GM18511 (cell line): ENCODE measurements around the gene SNX7.

ENCODE experiments used
- ATAC-seq: cut with Tn5 transposase; IDR thresholded peaks from one replicate; pipeline ENCODE4 v1.9.1; 2021; ENCODE audit warnings: mild to moderate bottlenecking, moderate library complexity; ENCODE audit not compliant: unreplicated experiment

SNX7 gene, protein sequence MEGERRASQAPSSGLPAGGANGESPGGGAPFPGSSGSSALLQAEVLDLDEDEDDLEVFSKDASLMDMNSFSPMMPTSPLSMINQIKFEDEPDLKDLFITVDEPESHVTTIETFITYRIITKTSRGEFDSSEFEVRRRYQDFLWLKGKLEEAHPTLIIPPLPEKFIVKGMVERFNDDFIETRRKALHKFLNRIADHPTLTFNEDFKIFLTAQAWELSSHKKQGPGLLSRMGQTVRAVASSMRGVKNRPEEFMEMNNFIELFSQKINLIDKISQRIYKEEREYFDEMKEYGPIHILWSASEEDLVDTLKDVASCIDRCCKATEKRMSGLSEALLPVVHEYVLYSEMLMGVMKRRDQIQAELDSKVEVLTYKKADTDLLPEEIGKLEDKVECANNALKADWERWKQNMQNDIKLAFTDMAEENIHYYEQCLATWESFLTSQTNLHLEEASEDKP

DNA sequence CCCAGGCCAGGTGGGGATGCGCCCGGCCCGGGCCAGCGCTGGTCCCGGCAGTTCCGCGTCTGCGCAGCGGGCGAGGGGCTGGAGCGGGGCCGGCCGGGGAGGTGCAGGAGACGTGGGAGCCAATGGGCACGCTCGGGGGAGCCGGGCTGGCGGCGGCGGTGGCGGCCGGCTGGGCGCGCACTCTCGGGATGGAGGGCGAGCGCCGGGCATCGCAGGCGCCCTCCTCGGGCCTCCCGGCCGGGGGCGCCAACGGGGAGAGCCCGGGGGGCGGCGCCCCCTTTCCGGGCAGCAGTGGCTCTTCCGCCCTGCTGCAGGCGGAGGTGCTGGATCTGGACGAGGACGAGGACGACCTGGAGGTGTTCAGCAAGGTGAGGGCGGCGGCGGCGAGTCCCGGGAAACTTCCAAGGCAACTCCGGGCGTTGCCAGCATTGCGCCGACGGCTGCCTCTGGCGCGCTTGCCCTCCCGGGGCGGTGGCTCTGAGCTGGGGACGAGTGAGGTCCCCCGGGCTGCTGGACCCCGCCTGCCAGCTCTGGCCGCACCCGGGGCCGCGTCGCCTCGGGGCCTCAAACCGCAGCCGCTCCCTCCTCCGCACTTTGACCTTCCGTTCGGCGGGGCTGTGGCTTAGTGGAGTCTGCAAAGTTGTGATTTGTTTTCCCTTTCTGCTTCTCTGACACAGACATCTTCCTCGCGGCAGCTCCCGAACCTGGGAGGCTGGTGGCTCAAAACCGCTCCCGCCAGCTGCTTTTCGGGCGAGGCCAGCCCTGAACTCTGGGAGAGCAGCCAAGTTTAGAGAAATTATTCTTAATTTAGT, at the start of gene SNX7:
TSS of gene SNX7 (plus strand) at position 178 of the 812 bp plus-strand sequence. CDS start at position 189, 11 bp downstream.
- peak; percentile 72 for ATAC-seq

DNA sequence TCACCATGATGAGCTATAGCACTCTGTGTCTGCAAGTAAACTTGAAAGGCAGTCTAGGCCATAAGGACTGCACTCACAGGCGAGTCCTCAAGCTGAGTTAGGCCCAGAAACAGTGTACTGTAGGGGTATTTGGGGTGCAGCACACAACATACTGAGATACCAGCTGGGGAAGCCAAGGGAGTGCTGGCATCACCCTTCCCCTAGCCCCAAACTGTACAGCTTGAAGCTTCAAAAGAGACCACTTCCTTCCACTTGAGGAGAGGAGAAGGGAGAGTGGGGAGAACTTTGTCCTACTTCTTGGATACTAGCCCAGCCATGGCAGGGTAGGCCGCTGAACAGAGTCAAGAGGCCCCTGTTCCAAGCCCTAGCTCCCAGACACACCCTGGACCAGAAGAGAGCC, 24.2 kb upstream of the SNX7 start:
- no peak for ATAC-seq

DNA sequence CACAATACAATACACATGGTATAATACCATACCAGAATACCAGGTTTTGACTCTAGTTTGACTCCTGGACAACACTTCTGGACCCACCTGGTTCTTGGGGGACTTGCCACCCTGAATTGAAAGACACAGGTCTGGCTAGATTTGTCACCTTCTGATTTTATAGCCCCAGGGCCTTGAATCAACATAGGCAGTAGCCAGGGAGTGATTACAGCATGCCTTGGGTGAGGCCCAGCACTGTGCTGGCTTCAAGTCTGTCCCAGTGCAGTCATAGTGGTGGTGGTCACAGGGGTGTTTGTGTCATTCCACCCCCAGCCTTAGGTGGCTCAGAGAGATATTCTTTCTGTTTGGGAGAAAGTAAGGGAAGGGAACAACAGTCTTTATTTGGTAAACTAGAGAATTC, 23.3 kb upstream of the SNX7 start:
- ATAC-seq: no peak

DNA sequence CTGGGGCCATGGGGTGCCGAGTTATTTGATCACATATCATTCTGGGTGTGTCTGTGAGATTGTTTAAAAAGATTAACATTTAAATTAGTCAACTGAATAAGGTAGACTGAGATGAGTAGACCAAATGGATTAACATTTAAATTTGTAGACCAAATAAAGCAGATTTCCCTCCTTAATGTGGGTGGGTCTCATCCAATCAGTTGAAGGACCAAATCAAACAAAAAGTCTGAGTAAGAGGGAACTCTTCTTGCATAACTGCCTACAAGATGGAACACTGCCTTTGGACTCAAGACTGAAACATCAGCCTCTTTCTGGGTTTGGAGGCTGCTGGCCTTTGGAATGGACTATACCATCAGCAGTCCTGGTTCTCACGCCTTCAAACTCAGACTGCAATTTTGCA, 17.0 kb upstream of the SNX7 start:
- ATAC-seq: no peak

DNA sequence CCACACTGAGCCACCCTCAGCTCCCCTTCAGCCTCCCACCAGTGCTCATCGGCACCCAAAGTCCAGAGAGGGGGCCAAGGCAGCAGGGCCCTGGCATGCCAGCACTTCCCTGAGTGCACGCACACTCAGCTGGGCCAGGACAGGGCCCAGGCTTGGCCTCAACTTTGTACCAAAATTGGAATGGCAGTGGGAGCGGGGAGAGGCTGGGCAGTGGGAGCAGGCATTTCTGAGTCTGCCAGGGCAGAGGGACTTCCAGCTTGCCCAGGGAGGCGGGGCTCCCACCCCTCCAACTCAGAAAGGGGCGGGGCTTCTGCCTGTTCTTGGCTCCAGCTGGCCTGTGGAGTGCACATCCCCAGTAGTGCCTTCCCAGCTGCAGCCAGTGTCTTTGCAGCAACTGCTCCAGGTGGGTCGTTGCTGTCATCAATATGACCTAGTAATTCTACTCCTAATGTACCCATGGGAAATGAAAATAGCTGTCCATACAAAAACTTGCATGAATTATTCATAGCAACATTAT, 10.3 kb upstream of the SNX7 start:
- ATAC-seq: no peak

DNA sequence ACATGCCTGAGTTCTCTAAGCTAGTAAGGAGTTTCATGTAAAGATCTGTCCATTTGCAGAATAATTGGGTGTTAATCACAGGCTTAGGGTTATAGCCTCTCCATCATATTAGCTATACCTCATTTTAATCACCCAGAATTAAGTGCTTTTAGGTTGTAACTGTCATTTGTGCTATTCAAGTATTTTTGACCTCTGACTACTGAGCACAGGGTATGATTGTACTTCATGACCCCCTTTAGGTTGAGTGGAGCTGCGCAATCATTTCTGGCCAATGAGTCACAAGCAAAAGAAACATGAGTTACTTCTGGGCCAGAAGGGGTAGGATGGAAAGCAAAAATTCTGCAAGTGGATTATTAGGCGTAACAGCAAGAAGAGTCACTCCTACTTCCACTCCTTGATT, 8.4 kb upstream of the SNX7 start:
- no peak for ATAC-seq

DNA sequence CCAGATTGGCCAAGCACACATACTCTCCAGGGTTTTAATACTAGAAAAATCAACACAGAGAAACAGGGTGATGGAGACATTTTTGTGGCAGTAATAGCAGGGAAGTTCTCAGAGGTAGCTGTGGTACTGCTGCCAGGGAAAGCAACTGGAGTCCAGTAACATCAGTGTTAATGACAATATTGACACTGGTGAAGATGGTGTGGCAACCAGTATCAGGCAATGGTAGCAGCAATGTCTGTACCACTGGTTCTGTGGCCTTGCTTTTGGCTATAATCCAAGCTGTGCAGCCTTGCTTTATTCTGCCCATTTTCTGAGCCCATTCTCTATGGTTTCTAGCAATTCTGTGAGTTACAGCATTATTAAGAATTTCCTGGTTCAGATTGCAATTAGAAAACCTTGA, 1.6 kb upstream of the SNX7 start:
- ATAC-seq: no peak

DNA sequence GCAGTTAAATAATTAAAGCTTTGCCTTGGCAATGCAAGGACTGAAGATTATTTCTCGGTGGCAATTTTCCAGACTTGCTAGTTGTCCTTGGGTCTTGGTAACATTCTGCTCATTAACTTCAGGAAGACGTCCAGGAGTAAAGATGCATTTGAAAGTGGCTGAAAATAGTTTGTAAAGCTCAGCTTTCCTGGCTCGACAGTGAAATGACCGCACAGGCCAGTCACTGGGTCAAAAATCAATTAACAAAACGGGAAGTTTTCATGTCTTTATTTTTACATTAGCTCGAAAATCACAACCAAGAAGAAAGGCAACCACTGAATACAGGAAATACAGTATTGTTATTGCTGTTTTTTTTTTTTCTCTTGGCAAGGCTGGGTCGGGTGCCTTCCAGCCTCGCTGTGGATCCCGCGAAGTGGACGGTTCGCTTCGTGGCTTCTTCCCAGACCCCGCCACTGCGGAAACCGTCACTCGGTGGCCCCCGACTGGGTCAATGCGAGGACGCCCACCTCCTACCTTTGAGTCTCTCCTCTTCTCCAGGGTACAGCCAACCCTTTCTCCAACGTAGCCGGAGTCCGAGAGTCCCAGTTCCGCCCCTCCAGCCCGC, 479 bp upstream of the SNX7 start:
- peak; percentile 6 for ATAC-seq

DNA sequence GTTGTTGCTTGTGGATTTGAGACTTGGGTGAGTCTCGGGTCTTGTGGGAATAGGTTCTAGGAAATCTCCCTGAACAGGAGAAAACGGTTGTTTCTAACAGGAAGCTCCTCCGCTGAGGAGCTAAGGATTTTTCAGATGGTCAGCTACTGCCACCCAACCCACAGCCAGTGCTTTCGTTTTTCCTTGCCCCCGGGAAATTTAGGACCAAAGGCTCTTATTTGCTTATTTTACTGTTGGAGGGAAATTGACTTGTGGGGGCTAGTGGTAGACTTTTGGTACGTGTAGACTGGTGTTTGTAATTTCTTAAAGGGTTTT, 792 bp downstream of the SNX7 start:
- no peak for ATAC-seq

DNA sequence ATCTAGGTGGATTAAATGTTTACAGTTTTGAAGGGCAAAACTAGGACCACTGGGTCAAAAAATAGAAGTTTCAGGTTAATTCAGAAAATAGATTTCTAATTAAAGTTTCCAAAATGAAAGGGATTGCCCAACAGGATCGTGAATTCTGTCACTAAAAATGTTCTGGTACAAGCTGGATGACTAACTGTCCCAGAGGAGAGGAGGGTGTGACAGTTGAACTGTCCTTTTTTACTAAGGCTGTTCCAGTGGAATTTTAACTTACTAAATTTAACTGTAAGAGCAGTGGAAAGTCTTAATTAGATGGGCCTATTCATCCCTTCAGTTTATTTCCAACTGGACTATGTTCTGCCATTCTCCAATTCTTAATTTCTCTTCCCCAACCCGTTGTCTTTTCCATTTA, 7.2 kb downstream of the SNX7 start:
- no peak for ATAC-seq

DNA sequence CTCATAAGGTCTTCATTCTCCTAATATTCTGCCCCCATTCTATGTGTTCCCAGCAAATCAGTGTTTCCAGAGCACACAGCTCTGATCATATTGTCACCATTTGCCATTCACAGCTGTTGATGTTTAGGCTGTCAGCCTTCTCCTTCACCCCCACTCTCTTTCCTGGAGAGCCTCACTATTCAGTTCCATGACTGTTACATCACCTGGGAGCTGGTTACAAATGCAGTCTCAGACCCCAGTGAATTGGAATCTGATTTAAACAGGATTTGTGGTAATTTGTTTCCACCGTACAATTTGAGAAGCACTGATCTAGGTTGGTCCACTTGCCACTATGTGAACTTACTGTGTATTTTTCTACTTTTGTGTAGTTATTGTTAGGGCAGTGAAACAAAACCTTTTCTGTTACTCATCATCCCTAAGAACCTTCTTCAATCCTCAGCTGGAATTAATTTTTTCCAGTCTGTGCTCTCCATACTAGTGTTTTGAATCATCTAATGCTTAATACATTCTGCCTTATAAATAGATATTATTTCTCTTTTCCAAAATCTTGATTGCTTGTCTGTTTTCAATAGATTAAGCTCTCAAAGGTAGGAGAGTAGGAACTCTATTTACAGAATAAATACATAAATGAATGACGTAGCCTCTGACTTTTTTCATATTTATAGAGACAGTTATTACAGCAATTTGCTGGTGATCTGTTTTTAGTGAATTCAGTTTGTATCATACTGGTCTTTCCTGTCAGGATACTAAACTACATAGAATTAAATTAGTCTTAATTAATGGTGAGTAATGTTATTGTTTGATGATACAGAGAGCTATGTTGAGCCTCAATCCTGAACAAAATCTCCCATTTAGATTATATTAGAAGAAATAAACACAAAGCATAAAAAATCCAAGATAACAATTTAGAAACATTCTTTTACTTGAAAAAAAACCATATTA, 8.1 kb downstream of the SNX7 start:
- ATAC-seq: no peak

DNA sequence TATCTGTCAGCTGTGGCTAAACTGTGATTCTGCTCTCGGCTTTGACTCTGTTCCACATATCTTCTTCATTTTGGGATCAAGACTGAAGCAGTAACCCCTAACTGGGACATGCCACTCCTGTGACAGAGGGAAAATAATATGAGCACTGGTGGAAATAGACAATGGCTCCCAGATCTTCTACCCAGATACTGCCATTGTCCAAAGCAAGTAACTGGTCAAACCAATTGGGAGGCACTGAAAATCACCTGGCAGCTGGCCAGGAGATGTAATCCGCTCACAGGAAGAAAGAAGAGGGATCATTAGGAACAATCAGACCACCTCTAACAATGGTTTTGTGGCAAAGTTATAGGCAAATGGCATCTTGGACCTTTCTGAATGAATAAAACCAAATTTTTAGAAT, 10.7 kb downstream of the SNX7 start:
- no peak for ATAC-seq

DNA sequence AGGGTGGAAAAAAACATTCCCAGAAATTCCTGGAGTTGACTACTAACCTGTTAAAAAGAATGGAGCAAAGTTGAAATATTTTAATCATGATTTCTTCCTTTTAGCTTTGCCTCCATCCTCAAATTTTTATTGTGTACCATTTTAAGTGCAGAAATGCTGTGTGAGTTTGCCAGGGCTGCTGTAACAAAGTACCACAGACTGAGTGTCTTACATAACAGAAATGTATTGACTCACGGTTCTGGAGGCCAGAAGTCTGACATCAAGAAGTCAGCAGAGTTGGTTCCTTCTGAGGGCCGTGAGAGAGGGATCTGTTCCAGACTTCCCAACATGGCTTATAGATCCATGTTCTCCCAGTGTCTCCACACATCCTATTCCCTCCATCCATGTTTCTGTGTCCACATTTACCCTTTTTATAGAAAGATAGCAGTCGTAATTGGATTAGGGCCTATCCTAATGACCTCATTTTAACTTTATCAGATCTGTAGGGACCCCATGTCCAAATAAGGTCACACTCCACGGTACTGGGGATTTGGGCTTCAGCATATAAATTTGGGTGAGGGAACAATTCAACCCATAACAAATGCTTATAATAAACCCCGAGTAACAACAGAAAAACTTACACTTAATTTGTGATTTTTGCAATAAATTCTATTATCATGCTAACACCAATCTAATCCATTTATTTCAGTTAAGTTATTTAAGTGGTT, 12.7 kb downstream of the SNX7 start:
- ATAC-seq: no peak

DNA sequence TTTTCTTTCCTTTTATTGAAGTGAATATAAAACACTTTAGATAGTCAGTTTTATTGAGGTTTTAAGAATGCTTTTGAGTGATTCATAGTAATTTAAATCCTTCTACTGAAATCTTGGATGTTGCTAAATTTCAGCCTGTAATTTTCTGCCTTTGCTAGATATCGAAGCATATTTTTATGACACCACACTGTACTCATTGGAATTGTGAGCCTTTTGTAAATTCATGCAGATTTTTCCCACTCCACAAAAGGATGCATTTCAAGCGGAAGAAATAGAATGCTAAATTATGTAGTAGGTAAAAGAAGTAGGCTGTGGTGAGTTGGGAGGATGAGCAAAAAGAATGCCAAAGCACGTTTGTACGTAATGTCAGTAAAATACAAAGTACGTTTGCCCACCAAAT, 13.8 kb downstream of the SNX7 start:
- no peak for ATAC-seq

DNA sequence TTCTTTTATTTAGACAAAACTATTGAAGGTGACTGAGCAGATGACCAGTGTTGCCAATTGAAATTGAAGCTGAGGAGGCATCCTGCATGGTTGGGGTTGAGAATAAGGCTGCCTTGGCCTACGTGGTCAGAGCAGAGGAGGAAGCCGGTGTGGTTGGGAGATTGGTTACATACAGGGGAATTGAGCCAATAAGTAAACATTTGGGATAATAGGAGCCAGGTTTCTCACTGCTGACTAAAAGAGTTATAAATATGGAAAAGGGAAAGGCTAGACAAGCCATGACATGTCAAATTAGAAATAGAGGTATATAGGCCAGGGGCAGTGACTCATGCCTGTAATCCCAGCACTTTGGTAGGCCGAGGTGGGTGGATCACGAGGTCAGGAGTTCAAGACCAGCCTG, 15.8 kb downstream of the SNX7 start:
- ATAC-seq: no peak

DNA sequence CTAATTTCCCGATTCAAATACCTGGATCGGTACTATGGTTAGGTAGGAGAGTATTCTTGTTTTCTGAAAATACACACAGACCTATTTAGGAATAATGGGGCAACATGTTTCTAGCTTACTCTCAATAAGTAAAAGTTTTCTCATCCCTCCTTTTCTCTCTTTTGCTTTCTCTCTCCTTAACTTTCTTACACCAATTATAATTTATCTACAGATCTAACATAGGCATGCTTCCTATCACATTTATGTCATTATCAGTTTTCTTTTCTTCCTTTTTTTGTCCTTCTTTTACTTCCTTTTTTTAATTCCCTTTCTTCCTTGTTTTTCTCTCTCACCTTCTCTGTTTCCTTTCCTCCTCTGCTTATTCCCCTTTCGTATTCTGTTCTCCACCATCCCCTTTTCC, 20.3 kb downstream of the SNX7 start:
- no peak for ATAC-seq

DNA sequence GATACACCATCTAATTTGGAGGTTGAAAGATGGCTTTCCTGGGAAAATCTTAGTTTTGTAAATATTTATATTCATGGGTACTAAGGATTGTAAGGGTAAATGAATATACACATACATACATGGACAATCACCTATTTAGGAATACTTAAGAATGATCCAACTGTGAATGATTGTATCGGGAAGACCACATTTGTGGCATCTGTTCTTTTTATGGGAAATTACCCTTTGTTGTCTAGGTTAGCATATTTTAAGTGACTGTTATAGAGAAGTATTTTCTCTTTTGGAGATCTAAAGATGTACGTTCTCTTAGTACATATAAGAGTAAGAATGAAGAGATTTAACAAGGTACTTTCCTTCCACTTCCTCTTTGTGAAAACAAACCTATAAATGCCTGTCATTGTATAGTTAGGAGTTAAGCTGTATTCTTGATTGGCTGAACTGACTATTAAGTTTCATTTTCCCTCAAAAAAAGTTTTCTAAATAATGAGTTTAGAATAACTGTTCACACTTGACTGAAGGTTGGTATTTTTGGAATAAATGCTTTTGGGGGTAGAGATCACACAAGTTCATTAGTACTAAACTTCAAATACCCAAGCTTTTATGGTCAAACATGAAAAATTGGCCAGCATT, 26.7 kb downstream of the SNX7 start:
- ATAC-seq: peak; percentile 79

DNA sequence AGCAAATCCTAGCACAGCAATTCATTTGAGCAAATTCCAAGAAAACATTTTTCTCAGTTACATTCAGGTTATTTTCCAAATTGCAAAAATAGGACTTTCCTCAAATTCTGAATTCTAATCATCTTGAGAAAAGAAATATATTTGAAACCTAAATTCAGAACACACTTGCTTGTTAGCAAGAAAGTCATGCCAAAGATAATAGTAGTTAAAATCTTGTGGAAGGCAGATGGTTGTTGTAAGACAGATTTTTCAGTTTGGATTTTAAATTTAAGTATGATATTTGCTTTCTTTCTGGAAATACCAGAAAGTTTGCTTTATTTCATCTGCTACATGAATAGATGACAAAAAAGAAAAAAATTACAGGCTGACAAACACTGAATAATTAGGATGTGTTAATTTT, 29.1 kb downstream of the SNX7 start:
- ATAC-seq: no peak

DNA sequence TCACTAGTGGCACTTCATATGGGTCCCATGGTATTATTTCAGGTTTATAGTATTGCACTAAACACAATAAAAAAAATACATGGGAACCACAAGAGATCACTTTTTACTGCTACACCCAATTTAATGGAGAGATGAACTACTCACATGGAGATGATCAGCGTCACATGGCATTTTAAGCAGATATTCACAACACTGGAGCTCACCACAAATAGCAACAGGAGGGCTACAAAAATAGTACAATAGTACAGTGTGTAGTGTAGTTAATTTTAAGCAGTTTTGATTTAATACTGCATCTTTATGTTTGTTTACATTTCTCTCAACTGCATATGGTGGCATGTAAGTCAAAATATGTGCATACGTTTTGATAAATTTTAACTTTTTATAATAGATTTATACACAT, 31.0 kb downstream of the SNX7 start:
- no peak for ATAC-seq

DNA sequence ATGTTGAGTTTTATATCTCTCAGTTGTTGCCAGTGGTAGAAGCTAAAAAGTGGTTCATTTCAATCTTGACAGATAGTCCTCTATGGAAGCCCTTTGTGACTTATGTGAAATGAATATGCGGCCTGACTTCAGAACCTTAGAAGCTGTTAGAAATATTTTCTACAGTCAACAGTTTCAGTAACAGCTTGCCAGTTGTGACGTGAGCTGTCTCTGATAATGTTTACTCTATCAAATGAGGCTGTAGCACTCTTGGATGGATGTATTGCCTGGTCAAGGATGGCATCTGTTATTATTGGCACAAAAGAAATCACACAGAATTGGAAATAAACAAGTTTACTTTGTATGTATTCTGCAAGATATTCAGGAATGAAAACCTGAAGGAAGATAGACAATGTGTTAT, 31.9 kb downstream of the SNX7 start:
- no peak for ATAC-seq
